CD4-positive, alpha-beta T cell treated with Interferon gamma for 1 hour (primary cell): ENCODE data around the gene MTHFD1L.

Experiments
- DNase-seq: peaks from one replicate; pipeline ENCODE4 v3.0.0-alpha.2; 2020

The MTHFD1L gene

DNA sequence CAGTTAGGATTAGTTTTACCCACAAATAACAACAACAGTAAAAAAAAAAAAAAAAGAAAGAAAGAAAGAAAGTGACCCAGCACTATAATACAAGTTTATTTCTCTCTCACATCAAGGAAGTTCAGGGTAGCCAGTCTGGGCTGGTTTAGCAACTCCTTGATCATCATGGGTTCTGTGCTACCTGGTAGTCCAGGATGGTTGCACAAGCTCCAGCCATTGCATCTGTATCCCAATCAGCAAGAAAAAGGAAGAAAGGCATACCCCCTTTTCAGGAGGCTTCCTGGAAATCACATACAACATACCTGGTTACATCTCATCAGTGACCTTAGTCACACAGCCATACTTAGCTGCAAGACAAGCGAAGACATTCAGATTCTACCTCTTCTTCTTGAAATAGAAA is 128.5 kb downstream of the MTHFD1L start:
- no peak for DNase-seq

DNA sequence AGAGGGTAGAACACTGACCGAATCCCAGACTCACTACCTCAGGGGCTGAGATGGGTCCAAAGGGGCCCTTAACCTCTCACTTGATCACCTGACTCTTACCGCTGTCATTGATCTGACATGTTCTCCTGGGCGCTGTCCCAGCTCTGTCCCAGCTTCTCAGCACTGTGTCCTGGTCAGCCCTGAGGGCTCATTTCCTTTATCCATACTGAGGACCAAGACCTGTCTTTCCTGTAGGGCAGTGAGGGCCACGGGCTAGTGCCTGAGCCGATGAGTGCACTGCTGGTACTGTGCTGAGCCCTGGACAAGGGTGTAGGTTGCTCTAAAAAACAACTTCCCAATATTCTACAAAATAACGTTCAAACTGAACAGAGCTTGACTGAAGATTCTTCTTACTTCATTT is 131.5 kb downstream of the MTHFD1L start:
- no peak for DNase-seq

DNA sequence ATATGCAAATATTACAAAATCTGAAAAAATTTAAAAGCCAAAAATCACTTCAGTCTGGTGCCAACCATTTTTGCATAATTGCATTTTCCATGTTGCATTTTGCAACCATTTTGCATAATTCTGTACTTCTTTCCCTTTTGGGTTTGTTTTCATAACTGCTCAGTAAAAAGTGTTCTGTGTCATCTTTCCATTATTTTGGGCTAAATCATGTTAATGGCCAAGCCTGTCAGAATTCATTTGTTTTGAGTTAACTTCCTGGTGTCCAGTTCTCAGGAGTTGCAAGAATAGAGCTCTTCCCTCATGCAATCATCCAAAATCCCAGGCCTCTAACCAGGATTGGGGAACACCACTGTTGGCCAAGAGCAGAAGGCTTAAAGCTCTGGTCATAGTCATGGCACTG is 133.6 kb downstream of the MTHFD1L start:
- DNase-seq: no peak

DNA sequence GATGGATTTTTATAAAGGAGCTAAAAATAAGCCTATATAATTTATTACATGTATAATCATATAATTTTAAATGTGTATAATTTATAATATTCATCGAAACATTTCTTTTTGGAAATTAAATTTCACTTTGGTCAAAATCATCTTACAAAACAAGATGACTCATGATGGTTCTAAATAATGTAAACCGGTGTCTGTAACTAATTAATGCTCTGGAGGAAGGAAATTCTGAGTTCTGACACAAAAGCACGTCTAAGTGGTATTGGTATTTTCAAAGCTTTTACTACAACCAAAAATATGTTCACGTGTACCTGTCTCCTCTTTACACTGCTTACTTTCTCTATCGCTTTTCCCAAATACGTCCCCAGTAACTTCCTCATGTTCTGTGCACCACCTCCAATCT is 134.1 kb downstream of the MTHFD1L start:
- no peak for DNase-seq

DNA sequence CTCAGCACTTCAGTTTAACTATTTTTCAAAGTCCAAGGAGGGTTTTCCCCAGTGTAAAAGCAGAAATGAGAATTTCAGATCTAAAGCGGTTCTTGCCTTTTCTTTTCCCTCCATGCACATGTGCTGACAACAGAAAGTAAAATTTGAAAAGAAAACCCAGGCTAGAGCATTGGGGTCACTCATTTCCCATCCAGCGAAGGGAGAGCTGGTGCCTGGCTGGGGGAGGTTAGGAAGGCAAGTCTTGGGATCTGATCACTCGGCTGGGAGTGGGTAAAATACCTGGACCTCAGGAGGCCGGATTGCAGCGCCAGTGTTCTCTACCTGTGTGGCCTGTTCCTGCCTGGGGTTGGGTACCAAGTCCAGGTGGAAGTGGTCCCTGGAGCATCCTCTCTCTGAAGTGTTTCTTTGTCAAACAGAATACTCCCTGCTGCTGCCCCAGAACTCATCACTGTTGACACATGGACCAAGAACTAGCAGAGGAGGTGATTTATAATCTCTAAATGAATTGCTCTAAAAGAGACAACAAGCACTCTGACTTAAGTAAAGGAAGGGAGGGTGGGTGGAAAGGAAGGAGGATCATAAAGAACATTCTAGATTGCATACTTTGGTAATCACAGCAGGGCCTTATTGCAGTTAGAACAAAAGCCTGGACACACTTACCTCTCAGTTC is 136.0 kb downstream of the MTHFD1L start:
- DNase-seq: no peak

DNA sequence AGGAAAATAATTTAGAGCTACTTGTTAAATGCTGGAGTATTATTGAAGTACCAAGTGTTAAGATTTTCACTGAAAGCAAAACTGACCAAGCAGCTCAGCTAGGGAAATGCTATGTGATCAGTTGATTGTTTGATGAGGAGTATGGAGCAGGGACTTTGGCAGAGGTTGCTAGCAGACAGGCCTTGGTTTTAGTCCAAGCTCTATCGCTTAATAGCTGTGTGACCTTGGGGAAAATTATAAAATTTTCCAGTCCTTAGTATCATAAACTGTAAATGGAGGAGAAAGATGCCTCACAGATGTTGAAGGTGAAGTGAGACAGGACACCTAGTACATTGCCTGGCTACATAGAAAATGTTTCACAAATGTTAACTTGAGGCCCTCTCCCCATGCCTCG is 136.6 kb downstream of the MTHFD1L start:
- no peak for DNase-seq

DNA sequence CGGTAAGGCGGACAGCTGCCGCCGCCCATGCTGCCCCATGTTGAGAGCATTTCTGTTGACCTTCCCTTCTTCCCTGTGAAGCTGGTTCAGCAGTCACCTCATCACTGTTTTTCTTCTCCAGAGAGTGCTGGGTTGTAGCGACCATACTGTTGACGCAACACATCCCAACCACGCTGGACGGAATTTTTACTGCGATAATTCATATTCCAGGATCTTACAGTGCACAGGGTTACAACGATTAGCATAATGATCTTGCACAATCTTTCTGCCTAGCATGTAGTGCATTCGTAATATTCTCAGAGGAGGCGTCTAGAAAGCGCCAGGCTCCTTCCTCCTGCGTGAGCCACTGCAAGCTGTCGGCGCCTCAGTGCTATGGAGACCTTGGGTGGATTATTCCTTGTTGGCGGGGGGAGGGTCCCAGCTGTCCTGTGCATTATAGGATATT is 137.0 kb downstream of the MTHFD1L start:
- no peak for DNase-seq

DNA sequence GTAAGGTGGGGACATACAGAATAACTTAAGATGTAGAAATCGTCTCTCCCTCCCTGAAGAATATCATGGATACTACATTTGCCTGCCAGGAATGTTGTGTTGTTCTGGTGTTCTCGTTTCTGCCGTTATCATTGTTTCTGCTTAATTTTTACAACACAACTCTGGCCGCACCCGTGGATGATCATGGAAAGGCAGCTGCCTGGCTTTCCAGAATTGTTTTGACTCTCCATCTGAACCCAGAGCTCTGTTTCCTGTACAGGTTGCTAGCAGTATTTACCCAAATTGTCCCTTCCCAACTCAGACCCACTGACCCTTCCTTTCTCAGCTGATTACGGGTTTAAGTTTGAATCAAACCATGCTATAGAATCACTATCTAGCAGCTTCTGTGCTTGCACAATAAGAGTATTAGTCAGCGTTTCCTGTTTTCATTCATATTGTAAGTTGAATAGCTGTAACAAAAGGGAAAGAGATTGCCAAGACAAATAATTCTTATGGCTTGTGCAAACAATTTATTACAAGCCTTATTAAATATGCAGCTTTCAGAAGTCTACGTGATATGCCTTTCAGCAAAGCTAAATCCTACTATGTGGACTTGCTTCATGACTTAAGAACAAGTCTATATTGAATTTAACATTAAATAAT is 139.0 kb downstream of the MTHFD1L start:
- no peak for DNase-seq

DNA sequence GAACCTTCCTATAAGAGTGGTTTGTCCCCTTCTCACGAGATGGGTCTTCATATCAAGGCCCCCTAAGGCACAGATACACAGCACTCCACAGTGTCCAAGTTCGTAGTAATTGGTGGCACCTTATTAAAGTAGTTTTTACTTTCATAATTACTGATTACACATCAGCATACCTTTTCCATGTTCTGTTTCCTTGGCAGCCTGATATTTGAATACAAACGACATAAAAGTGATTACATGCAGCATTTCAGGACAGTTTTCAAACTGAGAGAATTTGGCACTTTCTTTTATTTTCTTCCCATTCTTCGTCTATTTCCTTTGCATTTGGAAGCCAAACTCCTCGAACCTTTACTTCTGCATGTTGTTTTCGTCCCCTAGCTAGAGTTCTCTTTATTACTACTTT is 139.7 kb downstream of the MTHFD1L start:
- DNase-seq: no peak

DNA sequence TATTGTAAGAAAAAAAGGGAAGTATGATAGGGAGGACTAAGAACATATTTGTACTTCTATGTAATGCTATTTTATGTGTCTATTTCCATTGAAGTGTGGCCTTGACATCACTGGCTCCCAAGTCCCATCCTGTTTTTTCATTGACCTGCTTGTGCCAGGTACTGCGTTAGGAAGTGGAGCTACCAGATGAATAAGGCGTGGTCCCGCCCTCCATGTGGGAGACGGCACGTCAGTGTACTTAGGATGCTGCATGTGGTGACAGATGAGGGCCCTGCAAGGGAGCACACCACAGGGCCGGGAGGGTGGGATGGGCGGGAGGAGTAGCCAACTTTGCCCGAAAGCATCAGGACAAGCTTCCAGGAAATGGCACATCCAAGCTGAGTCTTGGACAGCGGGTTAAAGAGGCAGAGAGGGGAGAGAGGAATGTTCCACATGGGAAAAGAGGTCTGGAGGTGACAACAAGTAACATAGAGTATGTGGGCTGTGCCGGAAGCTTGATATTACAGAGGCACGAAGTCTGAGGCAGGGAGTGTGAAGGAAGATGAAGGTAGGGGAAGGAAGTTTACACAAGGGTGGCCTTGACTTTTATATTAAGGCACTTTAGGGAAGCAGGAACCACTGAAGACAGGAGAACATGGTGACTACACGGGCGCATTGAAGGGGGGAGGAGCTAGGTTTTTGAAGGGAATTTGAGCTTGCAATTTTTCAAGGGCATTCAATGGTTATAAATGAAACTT is 140.6 kb downstream of the MTHFD1L start:
- DNase-seq: no peak

DNA sequence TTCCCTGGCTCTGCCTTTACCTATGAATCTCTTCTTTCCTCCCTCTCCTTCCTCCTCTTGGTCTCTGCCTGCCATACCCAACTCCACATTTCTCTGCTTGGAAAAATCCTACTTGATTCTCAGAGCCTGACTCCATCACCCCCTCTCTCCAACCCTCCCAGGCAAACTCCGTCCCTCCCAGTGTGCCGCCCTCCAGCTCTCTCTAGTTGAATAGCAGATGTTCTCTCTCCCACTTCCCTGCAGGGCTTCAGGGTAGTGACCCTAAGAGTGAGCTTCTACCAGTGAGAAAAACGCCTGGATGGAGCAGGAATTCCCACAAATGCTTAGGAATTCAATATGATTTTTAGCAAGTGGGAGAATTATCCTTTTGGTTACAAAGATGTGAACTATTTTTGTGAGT is 141.6 kb downstream of the MTHFD1L start:
- DNase-seq: no peak

DNA sequence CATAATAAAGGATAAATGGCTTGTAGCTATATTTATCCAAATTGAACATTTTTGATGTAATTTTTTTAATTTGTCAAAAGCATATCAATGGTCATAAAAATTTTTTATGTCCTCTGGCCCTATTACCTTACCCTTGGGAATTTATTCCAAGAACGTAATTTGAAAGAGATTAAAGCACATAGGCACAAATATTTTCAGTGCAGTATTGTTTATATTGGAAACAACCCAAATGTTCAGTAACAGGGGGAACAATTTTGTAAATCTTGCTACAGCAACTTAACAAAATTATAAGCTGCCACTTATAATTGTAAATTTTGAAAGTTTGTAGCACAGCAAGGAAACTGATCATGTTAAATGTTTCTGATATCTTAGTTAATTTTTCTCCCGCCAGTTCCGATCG is 142.4 kb downstream of the MTHFD1L start:
- no peak for DNase-seq

DNA sequence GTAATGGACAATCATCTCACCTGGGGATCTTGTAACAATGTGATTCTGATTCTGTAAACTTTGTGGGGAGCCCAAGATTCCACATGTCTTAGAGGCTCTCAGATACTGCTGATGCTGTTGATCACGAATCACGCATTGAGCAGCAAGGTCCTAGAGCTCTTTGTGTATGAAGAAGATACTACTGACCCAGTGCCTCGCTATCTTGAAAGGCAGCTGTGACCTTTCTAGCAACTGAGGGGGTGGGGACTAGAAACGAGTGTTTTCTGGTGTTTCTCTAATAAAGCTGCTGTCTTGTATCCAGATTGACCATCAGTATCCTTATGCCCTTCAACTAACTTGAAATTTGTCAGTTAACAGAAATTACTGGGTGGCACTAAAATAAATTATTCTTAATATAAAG is 142.9 kb downstream of the MTHFD1L start:
- no peak for DNase-seq

DNA sequence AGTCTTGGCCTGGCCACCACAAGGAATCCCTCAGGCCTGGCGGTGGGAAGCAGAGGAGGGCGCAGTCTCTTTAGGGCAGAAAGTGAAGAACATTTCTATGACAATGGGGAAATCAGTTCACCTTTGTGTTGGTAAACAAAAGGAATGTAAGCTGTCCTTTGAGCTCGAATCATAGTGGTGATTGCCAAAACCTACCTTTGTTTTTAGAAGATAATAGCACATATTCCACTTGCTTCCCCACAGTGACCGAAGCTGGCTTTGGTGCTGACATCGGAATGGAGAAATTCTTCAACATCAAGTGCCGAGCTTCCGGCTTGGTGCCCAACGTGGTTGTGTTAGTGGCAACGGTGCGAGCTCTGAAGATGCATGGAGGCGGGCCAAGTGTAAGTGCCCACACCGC is 144.1 kb downstream of the MTHFD1L start:
- no peak for DNase-seq

DNA sequence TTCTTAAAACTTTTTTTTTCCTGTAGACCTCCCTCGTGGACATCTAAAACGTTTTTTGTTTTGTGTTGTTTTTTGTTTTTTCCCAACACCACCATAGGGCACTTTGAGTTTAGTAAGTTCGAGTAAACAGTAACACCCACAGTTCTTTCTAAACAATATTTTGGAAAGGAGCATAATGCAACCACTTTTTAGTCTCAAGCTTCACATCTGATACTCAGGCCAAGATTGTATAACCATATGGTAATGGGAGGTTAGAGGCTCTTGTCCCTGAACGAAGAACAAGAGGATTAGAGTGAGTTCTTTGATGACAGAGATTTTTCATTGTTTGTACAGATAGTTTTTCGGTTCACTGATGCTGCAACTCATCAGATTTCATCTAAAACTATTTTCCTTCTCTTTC is 144.6 kb downstream of the MTHFD1L start:
- no peak for DNase-seq

DNA sequence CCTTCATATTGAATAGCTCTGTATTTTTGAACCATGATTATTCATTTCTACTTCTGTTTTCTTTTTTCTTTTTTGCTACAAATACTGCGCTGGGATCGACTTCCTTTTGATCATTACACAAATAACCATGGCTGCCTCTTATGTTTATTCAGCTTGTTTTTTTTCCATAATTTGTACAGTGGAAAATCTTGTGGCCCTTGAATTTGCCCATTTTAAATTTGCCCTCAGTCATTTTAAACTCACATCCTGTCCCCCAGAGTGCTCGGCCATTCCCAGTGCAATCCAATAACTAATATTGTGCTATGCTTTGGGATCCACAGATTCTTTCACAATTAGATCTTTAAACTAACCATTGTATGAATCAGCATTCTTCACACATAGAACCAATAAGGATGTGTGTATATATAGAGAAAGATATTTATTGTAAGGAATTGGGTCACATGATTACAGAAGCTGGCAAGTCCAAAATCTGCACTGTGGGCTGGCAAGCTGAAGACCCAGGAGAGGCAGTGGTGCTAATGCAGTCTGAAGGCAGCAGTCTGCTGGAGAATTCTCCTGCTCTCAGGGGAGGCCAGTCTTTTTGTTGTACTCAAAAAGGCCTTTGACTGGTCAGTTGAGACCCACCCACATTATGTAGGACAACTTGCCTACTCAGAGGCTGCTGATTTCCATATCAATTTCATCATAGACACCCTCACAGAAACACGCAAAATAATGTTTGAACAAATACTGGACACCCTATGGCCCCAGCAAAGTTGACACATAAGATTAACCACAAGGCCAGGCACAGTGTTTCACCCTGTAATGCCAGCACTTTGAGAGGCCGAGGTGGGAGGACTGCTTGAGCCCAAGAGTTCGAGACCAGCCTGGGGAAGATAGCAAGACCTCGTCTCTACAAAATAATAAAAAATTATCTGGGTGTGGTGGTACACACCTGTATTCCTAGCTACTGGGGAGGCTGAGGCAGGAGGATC is 147.1 kb downstream of the MTHFD1L start:
- DNase-seq: no peak

DNA sequence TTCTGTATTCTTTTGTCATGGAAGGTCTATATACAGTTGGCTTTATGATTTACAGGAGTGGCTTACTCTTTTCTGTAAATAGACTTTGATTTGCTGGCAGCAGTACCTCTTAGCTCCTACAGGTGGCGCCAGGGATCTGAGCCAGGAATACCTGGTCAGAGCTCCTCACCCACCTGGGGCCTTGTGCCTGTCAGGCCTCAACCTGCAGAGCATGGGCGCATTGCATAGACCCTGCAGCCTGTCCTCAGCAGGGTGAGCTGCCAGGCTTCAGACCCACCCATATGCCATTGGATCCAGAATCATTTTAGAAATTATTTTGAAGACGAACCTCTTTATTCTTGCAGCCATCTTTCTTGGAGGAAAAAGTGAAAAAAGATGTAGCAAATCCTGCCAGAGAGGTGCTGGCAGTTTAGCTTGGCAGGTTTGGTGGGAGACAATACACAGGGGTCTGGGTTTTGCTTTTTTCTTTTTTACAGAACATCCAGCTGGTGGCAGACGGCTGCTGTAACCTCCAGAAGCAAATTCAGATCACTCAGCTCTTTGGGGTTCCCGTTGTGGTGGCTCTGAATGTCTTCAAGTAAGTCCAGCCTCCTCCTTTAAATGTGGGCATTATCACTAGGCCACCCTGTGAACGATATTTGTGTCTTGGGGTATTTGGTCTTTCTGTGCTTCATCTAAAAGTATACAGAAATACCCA is 149.1 kb downstream of the MTHFD1L start:
- DNase-seq: peak; percentile 54

DNA sequence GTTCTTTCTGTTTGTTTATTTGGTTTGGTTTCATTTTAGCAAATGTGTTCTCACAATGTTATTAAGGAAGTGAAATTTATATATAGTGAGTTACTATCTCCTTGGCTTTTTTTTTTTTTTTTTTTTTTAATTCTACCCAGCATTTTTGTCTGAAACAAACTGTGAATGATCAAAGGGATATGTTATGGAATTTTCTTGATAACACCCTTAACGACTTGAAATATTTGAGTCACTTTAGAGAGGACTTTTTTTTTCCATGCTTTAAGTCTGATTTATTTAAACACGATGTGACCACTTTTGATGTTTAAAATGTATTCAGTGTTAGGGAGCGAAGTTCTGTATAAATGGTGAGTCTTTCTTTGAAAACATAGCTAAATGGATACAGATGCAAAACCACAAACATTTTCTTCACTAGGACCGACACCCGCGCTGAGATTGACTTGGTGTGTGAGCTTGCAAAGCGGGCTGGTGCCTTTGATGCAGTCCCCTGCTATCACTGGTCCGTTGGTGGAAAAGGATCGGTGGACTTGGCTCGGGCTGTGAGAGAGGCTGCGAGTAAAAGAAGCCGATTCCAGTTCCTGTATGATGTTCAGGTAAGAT is 149.7 kb downstream of the MTHFD1L start:
- no peak for DNase-seq

DNA sequence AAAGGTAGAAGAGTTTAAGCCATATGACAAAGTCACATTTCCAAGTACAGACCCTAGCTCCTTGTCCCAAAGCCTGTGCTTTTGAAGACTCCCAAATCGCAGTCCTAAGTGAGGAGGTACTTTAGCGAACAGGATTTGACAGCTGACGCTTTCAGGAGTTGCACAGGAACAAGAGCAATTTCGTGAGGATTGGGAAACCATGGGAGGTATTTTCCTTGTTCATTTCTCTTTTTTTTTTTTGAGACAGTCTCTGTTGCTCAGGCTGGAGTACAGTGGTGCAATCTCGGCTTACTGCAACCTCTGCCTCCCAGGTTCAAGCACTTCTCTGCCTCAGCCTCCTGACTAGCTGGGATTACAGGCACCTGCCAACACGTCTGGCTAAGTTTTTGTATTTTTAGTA is 150.6 kb downstream of the MTHFD1L start:
- no peak for DNase-seq

DNA sequence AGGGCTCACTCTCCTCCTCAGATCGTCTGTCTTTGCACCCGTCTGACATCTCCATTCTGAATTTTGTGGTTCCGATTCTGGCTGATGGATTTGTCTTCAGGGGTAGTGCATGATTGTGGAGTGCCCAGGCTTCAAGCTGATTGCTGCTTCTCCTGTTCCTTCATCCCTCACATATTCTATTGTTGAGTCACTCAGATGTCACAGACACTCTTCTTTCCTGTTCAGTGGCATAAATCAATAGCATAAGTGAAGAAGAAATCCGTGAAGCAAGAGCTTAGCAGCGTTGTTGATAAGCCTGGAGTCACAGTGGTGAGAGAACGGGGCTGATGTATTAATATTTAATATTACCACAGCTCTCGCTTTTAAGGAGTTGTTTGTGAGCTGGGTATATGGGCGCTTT is 152.5 kb downstream of the MTHFD1L start:
- no peak for DNase-seq

DNA sequence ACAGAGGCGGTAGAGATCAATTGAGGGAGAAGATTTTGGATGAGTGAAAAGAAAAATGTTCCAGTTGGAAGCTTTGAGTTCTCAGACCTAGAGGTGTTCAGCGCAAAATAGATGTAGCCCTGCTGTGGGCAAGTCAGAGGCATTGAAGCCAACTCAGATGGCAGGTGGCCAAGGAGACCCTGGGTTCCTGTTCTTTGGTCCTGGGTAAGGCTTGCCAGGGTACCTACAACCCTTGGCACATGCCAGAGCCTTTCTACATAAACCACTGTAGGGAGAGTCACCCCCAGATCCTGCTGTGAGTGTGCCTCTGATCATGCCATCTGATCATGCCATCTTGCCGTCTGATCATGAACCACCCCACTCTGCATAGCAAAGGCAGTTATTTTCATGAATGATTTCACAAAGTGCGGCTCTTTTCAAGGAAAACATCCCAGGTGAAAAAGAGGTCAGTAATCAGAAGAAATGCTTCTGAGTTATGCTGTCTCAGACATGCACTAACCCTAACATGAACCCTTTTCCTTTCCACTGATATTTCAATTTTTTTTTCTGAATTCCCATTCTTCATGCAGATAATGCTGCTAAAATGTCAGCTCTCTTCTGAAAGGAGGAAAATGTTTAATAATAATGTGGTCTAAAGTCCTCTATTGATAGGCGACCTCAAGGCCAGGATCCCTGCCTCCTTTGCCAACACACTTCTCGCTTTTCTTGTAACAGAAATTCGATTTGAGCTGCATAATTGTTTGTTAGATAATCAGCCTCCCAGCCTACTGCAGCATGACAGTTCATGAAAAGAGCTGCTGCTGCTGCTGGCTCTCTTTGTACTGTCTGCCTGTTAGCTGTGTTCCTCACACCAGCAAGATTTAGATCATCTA is 153.6 kb downstream of the MTHFD1L start:
- no peak for DNase-seq
